KBM-7 (cell line): ENCODE measurements around the gene GNB1.
"Not testable (repeated sequence)": the region's sequence is repeated elsewhere in the genome, so short reads cannot be mapped to it uniquely, and the experiment has no call there.

Source experiments
- DNase-seq: peaks from one replicate; pipeline ENCODE4 v3.0.0-alpha.2; 2015
- in situ Hi-C: fragments of 300-500 bp; cut with MboI; formaldehyde crosslinking; loops from 2 replicates; pipeline ENCODE4 v1.14.3; 2020; ENCODE audit warnings: low sequenced_read_pairs, low pct_unique_long_range_greater_than_20kb, mixed read lengths

GNB1 gene

GRCh38 chr1:1890506-1891348 is at the start of gene GNB1:
TSS of gene GNB1 (minus strand) at chr1:1891087. CDS start at chr1:1825453, 65,634 bp downstream.
- in situ Hi-C loops = no loop called here
- peak; percentile 92 for DNase-seq

- in situ Hi-C loops = no loop called here
- no peak for DNase-seq
Observed at GRCh38 chr1:1940123-1940425, 49.2 kb upstream of the GNB1 start.

GRCh38 chr1:1939296-1940122 is 48.6 kb upstream of the GNB1 start:
- in situ Hi-C loops = no loop called here

GRCh38 chr1:1938613-1939295 is 47.9 kb upstream of the GNB1 start:
- in situ Hi-C loops = no loop called here
- no peak for DNase-seq

More at GRCh38 chr1:1939296-1940122, 48.6 kb upstream of the GNB1 start:
- no peak for DNase-seq

- DNase-seq = no peak
- in situ Hi-C loops = no loop called here
Observed at GRCh38 chr1:1938276-1938573, 47.3 kb upstream of the GNB1 start.

GRCh38 chr1:1937549-1938275 is 46.8 kb upstream of the GNB1 start:
- in situ Hi-C loops = no loop called here

GRCh38 chr1:1937061-1937460 is 46.2 kb upstream of the GNB1 start:
- no peak for DNase-seq
- in situ Hi-C loops = no loop called here

More at GRCh38 chr1:1937549-1938275, 46.8 kb upstream of the GNB1 start:
- DNase-seq = no peak

- DNase-seq, in situ Hi-C loops: not testable (repeated sequence)
Observed at GRCh38 chr1:1934848-1935247, 44.0 kb upstream of the GNB1 start.

GRCh38 chr1:1929639-1930545 is 39.0 kb upstream of the GNB1 start:
- DNase-seq = no peak
- in situ Hi-C loops = no loop called here

GRCh38 chr1:1929102-1929638 is 38.3 kb upstream of the GNB1 start:
- in situ Hi-C loops = no loop called here

GRCh38 chr1:1928231-1929101 is 37.6 kb upstream of the GNB1 start:
- in situ Hi-C loops = no loop called here
- DNase-seq = no peak

More at GRCh38 chr1:1929102-1929638, 38.3 kb upstream of the GNB1 start:
- DNase-seq = no peak

GRCh38 chr1:1927751-1928150 is 36.9 kb upstream of the GNB1 start:
- DNase-seq = no peak
- in situ Hi-C loops = no loop called here

GRCh38 chr1:1926886-1927660 is 36.2 kb upstream of the GNB1 start:
- no peak for DNase-seq
- in situ Hi-C loops = no loop called here

GRCh38 chr1:1926346-1926811 is 35.5 kb upstream of the GNB1 start:
- in situ Hi-C loops = no loop called here
- no peak for DNase-seq

GRCh38 chr1:1925437-1926345 is 34.8 kb upstream of the GNB1 start:
- in situ Hi-C loops = no loop called here
- no peak for DNase-seq
